Liver (tissue), 9 donors: ENCODE data around the gene HNMT. TPM values are rescaled to one million over a fixed set of nuclear protein-coding genes. Genes with fewer than 3 reads are reported as not detected.

Experiments used
- DNase-seq: peaks from one replicate; pipeline ENCODE4 v3.0.0-alpha.2; 2017; ENCODE audit warnings: low spot score
- H3K27ac ChIP-seq, 2 donors: one replicate each; pipeline ENCODE4 v1.7.0; 2013; ENCODE audit warnings: inconsistent platforms in 2 of 2, low read length in 2 of 2, control low read depth in 1 of 2, low read depth in 1 of 2, mild to moderate bottlenecking in 1 of 2
- H3K27me3 ChIP-seq, 4 donors: one replicate each; pipeline versions ENCODE4 v1.6.1 to v1.7.0; 2013; ENCODE audit warnings: low read length in 3 of 4, inconsistent platforms in 1 of 4, mild to moderate bottlenecking in 1 of 4, moderate library complexity in 1 of 4; ENCODE audit not compliant: control insufficient read depth in 4 of 4, insufficient read depth in 4 of 4
- H3K36me3 ChIP-seq, 4 donors: one replicate each; pipeline versions ENCODE4 v1.6.1 to v1.7.0; 2013; ENCODE audit warnings: low read length in 3 of 4, mild to moderate bottlenecking in 3 of 4, low read depth in 1 of 4, moderate library complexity in 1 of 4; ENCODE audit not compliant: control insufficient read depth in 4 of 4, insufficient read depth in 3 of 4
- H3K4me1 ChIP-seq, 4 donors: one replicate each; pipeline versions ENCODE4 v1.6.1 to v1.7.0; 2013; ENCODE audit warnings: low read length in 3 of 4, mild to moderate bottlenecking in 3 of 4, moderate library complexity in 1 of 4; ENCODE audit not compliant: control insufficient read depth in 4 of 4, insufficient read depth in 4 of 4
- H3K4me3 ChIP-seq, 3 donors: one replicate each; pipeline versions ENCODE4 v1.6.1 to v1.7.0; 2013; ENCODE audit warnings: low read length in 3 of 3, control low read depth in 1 of 3, low read depth in 1 of 3, mild to moderate bottlenecking in 1 of 3
- H3K9ac ChIP-seq, 2 donors: one replicate each; pipeline ENCODE4 v1.7.0; 2013; ENCODE audit warnings: low read length in 2 of 2, mild to moderate bottlenecking in 2 of 2, moderate library complexity in 2 of 2, control low read depth in 1 of 2, low read depth in 1 of 2
- H3K9me3 ChIP-seq, 4 donors: one replicate each; pipeline versions ENCODE4 v1.6.1 to v1.7.0; 2013; ENCODE audit warnings: low read length in 3 of 4; ENCODE audit not compliant: control insufficient read depth in 4 of 4
- ATF3 ChIP-seq: IDR thresholded peaks from 2 replicates; pipeline ENCODE4 v1.6.1; 2016; ENCODE audit warnings: antibody characterized with exemption
- CTCF ChIP-seq: fragments of 150-350 bp; IDR thresholded peaks from 2 replicates; pipeline ENCODE4 v1.5.1; 2017; ENCODE audit warnings: improper control_type of control experiment, low read depth, low read length; ENCODE audit not compliant: missing input control
- FOXA1 ChIP-seq: IDR thresholded peaks from 2 replicates; pipeline ENCODE4 v1.6.1; 2016; ENCODE audit warnings: antibody characterized with exemption
- FOXA2 ChIP-seq: IDR thresholded peaks from 2 replicates; pipeline ENCODE4 v1.6.1; 2016; ENCODE audit warnings: antibody characterized with exemption
- GABPA ChIP-seq, 2 donors: IDR thresholded peaks in 1 of 2; conservative IDR thresholded peaks in 1 of 2; 2 replicates each; pipeline ENCODE4 v1.6.1; 2016; ENCODE audit warnings: antibody characterized with exemption in 2 of 2, mild to moderate bottlenecking in 1 of 2, moderate library complexity in 1 of 2
- HNF4A ChIP-seq, 2 donors: conservative IDR thresholded peaks; 2 replicates each; pipeline ENCODE4 v1.6.1; 2016; ENCODE audit warnings: antibody characterized with exemption in 2 of 2, mild to moderate bottlenecking in 2 of 2
- HNF4G ChIP-seq: IDR thresholded peaks from 2 replicates; pipeline ENCODE4 v1.6.1; 2016; ENCODE audit warnings: antibody characterized with exemption
- MAX ChIP-seq: IDR thresholded peaks from 2 replicates; pipeline ENCODE4 v1.6.1; 2016; ENCODE audit warnings: antibody characterized with exemption
- NR2F2 ChIP-seq: IDR thresholded peaks from 2 replicates; pipeline ENCODE4 v1.6.1; 2016; ENCODE audit warnings: antibody characterized with exemption
- RAD21 ChIP-seq, 2 donors: IDR thresholded peaks; 2 replicates each; pipeline ENCODE4 v1.6.1; 2016; ENCODE audit warnings: antibody characterized with exemption in 2 of 2, mild to moderate bottlenecking in 2 of 2
- REST ChIP-seq: IDR thresholded peaks from 2 replicates; pipeline ENCODE4 v1.6.1; 2016; ENCODE audit warnings: antibody characterized with exemption, mild to moderate bottlenecking
- SP1 ChIP-seq: IDR thresholded peaks from 2 replicates; pipeline ENCODE4 v1.6.1; 2018; ENCODE audit warnings: antibody characterized with exemption, mild to moderate bottlenecking
- TAF1 ChIP-seq: conservative IDR thresholded peaks from 2 replicates; pipeline ENCODE4 v1.6.1; 2016; ENCODE audit warnings: antibody characterized with exemption, mild to moderate bottlenecking
- YY1 ChIP-seq: IDR thresholded peaks from 2 replicates; pipeline ENCODE4 v1.6.1; 2016; ENCODE audit warnings: antibody characterized with exemption, mild to moderate bottlenecking
- ZBTB33 ChIP-seq: IDR thresholded peaks from 2 replicates; pipeline ENCODE4 v1.6.1; 2016; ENCODE audit warnings: antibody characterized with exemption
- WGBS: extraction: QIAGEN DNeasy Blood & Tissue Kit; methylation state at CpG from one replicate; pipeline ENCODE4 v1.1.7; 2013; 5-methylcytosine and 5-hydroxymethylcytosine counted together
- polyA plus RNA-seq, 2 donors: library from polyadenylated mRNA; stranded (reverse) in 1 of 2; unstranded in 1 of 2; fragments of 200-250 nt in 1 of 2; fragments of >200 nt in 1 of 2; fragmentation: Nextera tagmentation in 1 of 2; extraction: Ambion mirVana in 1 of 2; gene quantifications; one replicate each; pipeline versions ENCODE4 v1.2.1 to v1.2.3, GENCODE V29; 2013 to 2015
- total RNA-seq, 2 donors: library from RNA; depleted of rRNA; stranded (reverse); fragments of >200 nt; gene quantifications; one replicate each; pipeline ENCODE4 v1.2.3, GENCODE V29; 2014
- donor health status: healthy.
- donor health status: healthy.
- donor health status: healthy.
- donor health status: healthy.
- donor health status: healthy.

Gene HNMT
- total and polyA plus RNA-seq, 4 donors = 44.4 to 103 (median 78.5) TPM

- Histone ChIP-seq H3K9ac (no peak overlapping the region), H3K9me3 (peaks cover 0 to 2% (median 0%) of the 10 kb centered on the region in 4 donors), H3K4me3 (no peak overlapping the region), H3K36me3 (no peaks in the 10 kb centered on the region), H3K4me1 (no peaks in the 10 kb centered on the region), H3K27ac (no peak overlapping the region), H3K27me3 (no peaks in the 10 kb centered on the region)
- no peak for TF ChIP-seq SP1
- TF ChIP-seq RAD21 (IDR thresholded peaks at IDR 0.05) = no peak
- WGBS = 3% methylated on average over 1 of the region's 1 CpG
- DNase-seq = no peak
Measured at GRCh38 chr2:138058427-138058826, 94.2 kb downstream of the HNMT start.

- Histone ChIP-seq H3K36me3 (no peaks in the 10 kb centered on the region), H3K9me3 (peaks cover 0 to 2% (median 0%) of the 10 kb centered on the region in 4 donors), H3K27me3 (no peaks in the 10 kb centered on the region), H3K27ac (no peak overlapping the region), H3K9ac (no peak overlapping the region), H3K4me3 (no peak overlapping the region), H3K4me1 (no peaks in the 10 kb centered on the region)
- no peak for DNase-seq
- TF ChIP-seq MAX (no peak), GABPA (IDR thresholded peaks at IDR 0.05 in 1 of 2, conservative IDR thresholded peaks at IDR 0.05 in 1 of 2) (no peak), NR2F2 (no peak), SP1 (no peak), HNF4A (conservative IDR thresholded peaks at IDR 0.05) (no peak), TAF1 (no peak), REST (no peak)
- WGBS = 79% methylated on average over 3 of the region's 3 CpGs
Measured at GRCh38 chr2:138059487-138060300, 95.4 kb downstream of the HNMT start.

GRCh38 chr2:138060301-138060635 is 96.0 kb downstream of the HNMT start:
- no peak for TF ChIP-seq CTCF
- no peak for TF ChIP-seq ATF3
- no peak for TF ChIP-seq FOXA2
- no peak for TF ChIP-seq RAD21 (IDR thresholded peaks at IDR 0.05)
- no peak for TF ChIP-seq YY1
- TF ChIP-seq HNF4G = no peak
- no peak for TF ChIP-seq ZBTB33
- TF ChIP-seq FOXA1 = no peak
- no peak overlapping the region for H3K9ac ChIP-seq
- no peaks in the 10 kb centered on the region for H3K36me3 ChIP-seq
- WGBS = 67% methylated on average over 1 of the region's 1 CpG
- no peak overlapping the region for H3K27ac ChIP-seq
- no peaks in the 10 kb centered on the region for H3K4me1 ChIP-seq
- peaks cover 0 to 2% (median 0%) of the 10 kb centered on the region in 4 donors for H3K9me3 ChIP-seq
- no peaks in the 10 kb centered on the region for H3K27me3 ChIP-seq
- H3K4me3 ChIP-seq = no peak overlapping the region
- no peak for DNase-seq
